K562 (cell line): ENCODE results near the gene RAB3C. TPM values are rescaled to one million over a fixed set of nuclear protein-coding genes. Genes with fewer than 3 reads are reported as not detected.

Source experiments
- ATAC-seq: fragments of 200-7000 bp; cut with Tn5 transposase; 3 replicates; pipeline ENCODE4 v1.9.1; 2020; ENCODE audit warnings: moderate library complexity
- BruUV-seq: library from RNA; stranded (reverse); fragments of 400-500 nt; replicated peaks from 2 replicates; lab custom pipeline; 2021; lab: Mats Ljungman, UMichigan
- CTCF ChIA-PET: fragments of 300-600 bp; formaldehyde crosslinking; extraction: SDS; loops from one replicate; lab custom pipeline; 2021; ENCODE audit warnings: low intra/inter-chr PET ratio; lab: Yijun Ruan, JAX
- POLR2A ChIA-PET: fragments of 300-600, 350-650 bp; sonication (Branson Sonifier 250); formaldehyde crosslinking; extraction: SDS; loops from one replicate; lab custom pipeline; 2021; ENCODE audit warnings: antibody characterized with exemption, inconsistent platforms; lab: Yijun Ruan, JAX
- DNase-seq, 4 experiments: peaks; one replicate each; pipeline versions ENCODE4 v3.0.0 to v3.0.0-alpha.2; 2011 to 2018; ENCODE audit warnings: low spot score in 3 of 4, mixed read lengths in 3 of 4; ENCODE audit errors: extremely low read depth in 1 of 4
- FAIRE-seq: peaks from 2 replicates; lab custom pipeline; 2011; peaks lifted over from hg19 to GRCh38; lab: Jason Lieb, UNC
- H2AFZ ChIP-seq: 2 replicates; pipeline ENCODE4 v1.6.0; 2011; ENCODE audit warnings: low read depth, low read length, control low read depth, inconsistent platforms
- H3K27ac ChIP-seq: fragments of 200-600 bp; 3 replicates; pipeline ENCODE4 v1.8.0; 2011; ENCODE audit warnings: low read depth, mild to moderate bottlenecking, control low read depth, inconsistent platforms, low read length, moderate library complexity, mixed read lengths; ENCODE audit errors: extremely low read depth
- H3K27me3 ChIP-seq, 2 experiments: fragments of 300-600 bp in 1 of 2; 2 replicates in 1 of 2; 3 replicates in 1 of 2; pipeline versions ENCODE4 v1.6.0 to v1.8.0; 2011; ENCODE audit warnings: inconsistent platforms in 2 of 2, low read length in 2 of 2, mild to moderate bottlenecking in 1 of 2, mixed read lengths in 1 of 2, moderate library complexity in 1 of 2; ENCODE audit not compliant: control insufficient read depth in 2 of 2, insufficient read depth in 2 of 2
- H3K36me3 ChIP-seq: fragments of 300-600 bp; 3 replicates; pipeline ENCODE4 v1.8.0; 2011; ENCODE audit warnings: mild to moderate bottlenecking, low read length, inconsistent platforms; ENCODE audit not compliant: control insufficient read depth, insufficient read depth
- H3K4me1 ChIP-seq, 2 experiments: fragments of 200-600 bp in 1 of 2; replicated peaks in 1 of 2; 2 replicates in 1 of 2; 3 replicates in 1 of 2; pipeline versions ENCODE4 v1.5.1 to v1.8.0; 2011; ENCODE audit warnings: inconsistent platforms in 2 of 2, low read length in 2 of 2, mild to moderate bottlenecking in 1 of 2, mixed read lengths in 1 of 2, moderate library complexity in 1 of 2; ENCODE audit not compliant: control insufficient read depth in 2 of 2, insufficient read depth in 2 of 2
- H3K4me2 ChIP-seq: 2 replicates; pipeline ENCODE4 v1.6.1; 2011; ENCODE audit warnings: low read length, control low read depth, inconsistent platforms, mixed read lengths; ENCODE audit not compliant: insufficient read depth
- H3K4me3 ChIP-seq: fragments of 200-600 bp; sonication (generic), shearing (Covaris generic); 2 replicates; pipeline ENCODE4 v1.5.1; 2016; ENCODE audit warnings: control low read depth, inconsistent platforms
- H3K79me2 ChIP-seq: fragments of 200-600 bp; 3 replicates; pipeline ENCODE4 v1.8.0; 2011; ENCODE audit warnings: low read length, inconsistent platforms; ENCODE audit not compliant: control insufficient read depth, insufficient read depth
- H3K9ac ChIP-seq, 2 experiments: 2 replicates each; pipeline versions ENCODE4 v1.6.0 to v1.6.1; 2011; ENCODE audit warnings: low read depth in 2 of 2, low read length in 2 of 2, control low read depth in 1 of 2, inconsistent platforms in 1 of 2, mild to moderate bottlenecking in 1 of 2, mixed read lengths in 1 of 2; ENCODE audit not compliant: insufficient read depth in 1 of 2
- H3K9me1 ChIP-seq: one replicate; pipeline ENCODE4 v1.6.0; 2011; ENCODE audit warnings: inconsistent platforms, mild to moderate bottlenecking, low read length, moderate library complexity; ENCODE audit not compliant: control insufficient read depth, insufficient read depth
- H3K9me3 ChIP-seq: replicated peaks from 2 replicates; pipeline ENCODE4 v1.5.1; 2011; ENCODE audit warnings: low read depth, low read length, inconsistent platforms; ENCODE audit not compliant: control insufficient read depth, insufficient read depth
- H4K20me1 ChIP-seq: replicated peaks from 2 replicates; pipeline ENCODE4 v1.6.1; 2011; ENCODE audit warnings: low read length, inconsistent platforms, mixed read lengths; ENCODE audit not compliant: control insufficient read depth, insufficient read depth
- BACH1 ChIP-seq: fragments of 200-800 bp; sonication (Bioruptor generic); IDR thresholded peaks from 2 replicates; pipeline ENCODE4 v1.6.1; 2016; ENCODE audit warnings: missing genetic modification characterization, missing compliant biosample characterization
- BRF1 ChIP-seq: IDR thresholded peaks from 3 replicates; pipeline ENCODE4 v1.6.1; 2011; ENCODE audit warnings: borderline replicate concordance, mild to moderate bottlenecking; ENCODE audit not compliant: insufficient read length; ENCODE audit errors: extremely low read depth
- ZNF668 ChIP-seq: fragments of 250-450 bp; sonication (Bioruptor Pico); IDR thresholded peaks from 2 replicates; pipeline ENCODE4 v1.8.0; 2022; ENCODE audit warnings: mild to moderate bottlenecking, inconsistent platforms
- ZNF780A ChIP-seq: fragments of 250-450 bp; sonication (Bioruptor Pico); IDR thresholded peaks from 2 replicates; pipeline ENCODE4 v1.5.0; 2021; ENCODE audit warnings: mild to moderate bottlenecking
- ZNF785 ChIP-seq: fragments of 250-450 bp; sonication (Bioruptor Pico); IDR thresholded peaks from 2 replicates; pipeline ENCODE4 v1.4.0; 2020; ENCODE audit warnings: mild to moderate bottlenecking
- in situ Hi-C: fragments of 300-500 bp; cut with MboI; formaldehyde crosslinking; loops from 4 replicates; pipeline ENCODE4 v1.15.0; 2018; ENCODE audit warnings: inconsistent platforms, mixed read lengths
- intact Hi-C: fragments of 100-400 bp; cut with micrococcal nuclease; formaldehyde crosslinking; loops from 2 replicates; pipeline ENCODE4 v1.14.2; 2022
- polyA plus RNA-seq, 8 experiments: library from polyadenylated mRNA; depleted of rRNA in 4 of 8; stranded (reverse) in 5 of 8; unstranded in 3 of 8; fragments of >200 nt; fragmentation: Nextera tagmentation in 2 of 8; fragmentation: Illumina TruSeq in 1 of 8; extraction: Ambion mirVana in 2 of 8; extraction: Trizol in 1 of 8; gene quantifications; 2 replicates each; pipeline versions ENCODE4 v1.2.1 to v1.2.3, GENCODE V29; 2011 to 2014; ENCODE audit warnings: inconsistent platforms in 1 of 8, missing spikeins in 1 of 8
- total RNA-seq, 7 experiments: library from RNA; depleted of rRNA in 6 of 7; stranded (reverse); fragments of >200 nt in 6 of 7; fragmentation: Illumina TruSeq in 2 of 7; extraction: Trizol in 2 of 7; gene quantifications; 2 replicates each; pipeline versions ENCODE4 v1.2.1 to v1.2.3, GENCODE V29; 2011 to 2021; ENCODE audit warnings: low replicate concordance in 1 of 7
- TF ChIP-seq, protein P1 (sequence below): fragments of 250-450 bp; sonication (Bioruptor Pico); IDR thresholded peaks from 2 replicates; pipeline ENCODE4 v1.5.0; 2020; ENCODE audit warnings: mild to moderate bottlenecking, borderline replicate concordance
- TF ChIP-seq, protein P2 (sequence below): sonication (generic); formaldehyde crosslinking; IDR thresholded peaks from 2 replicates; pipeline ENCODE4 v1.8.0; 2022; ENCODE audit warnings: missing genetic modification reagents, mild to moderate bottlenecking, borderline replicate concordance
- TF ChIP-seq, protein P3 (sequence below), 3 experiments: fragments of 200-800 bp in 1 of 3; sonication (Bioruptor generic) in 1 of 3; sonication (generic) in 1 of 3; formaldehyde crosslinking in 1 of 3; IDR thresholded peaks; 2 replicates each; pipeline versions ENCODE4 v1.6.1 to v1.8.0; 2016 to 2022; ENCODE audit warnings: mild to moderate bottlenecking in 2 of 3, missing compliant biosample characterization in 2 of 3, missing genetic modification characterization in 2 of 3, missing genetic modification reagents in 1 of 3
- TF ChIP-seq, protein P4 (sequence below): fragments of 450-650 bp; formaldehyde crosslinking; conservative IDR thresholded peaks from 2 replicates; pipeline ENCODE4 v1.4.0; 2022; ENCODE audit warnings: mild to moderate bottlenecking, missing genetic modification characterization

RAB3C gene
- total and polyA plus RNA-seq, 9 of the 15 experiments (the other 6 are each of a cell fraction or from before 2014, with no cell fraction given): not detected

DNA sequence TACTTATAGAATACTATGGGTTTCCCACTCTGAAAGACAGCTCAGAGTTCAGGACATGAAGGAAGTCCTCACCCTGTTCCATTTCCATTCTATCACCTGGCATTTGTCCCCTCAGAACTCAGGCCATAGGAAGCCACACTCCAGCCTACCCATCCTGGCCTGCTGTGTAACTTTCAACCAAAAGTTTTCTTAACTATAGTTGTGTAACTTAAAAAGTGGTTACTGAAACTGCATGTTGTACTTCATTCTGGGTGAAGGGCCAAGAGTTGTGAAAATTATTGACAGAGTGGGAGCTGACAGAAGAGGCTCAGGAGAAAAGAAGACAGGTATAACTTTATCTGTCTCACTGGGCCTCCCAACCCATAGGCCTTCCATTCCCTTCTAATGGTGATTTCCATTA lies 212.5 kb downstream of the RAB3C start:
- Histone ChIP-seq H3K9me1 (no peaks in the 10 kb centered on the region), H3K9ac (no peak overlapping the region), H3K4me1 (no peaks in the 10 kb centered on the region)
- in situ Hi-C loops: no loop called here
- DNase-seq: no peak
- intact Hi-C loops: no loop called here
- POLR2A ChIA-PET: interaction anchor here (0.6 kb wide), 1 partner anchor 14 kb away, joined by 5 read pairs; no protein-coding TSS in a partner anchor
- BruUV-seq: no TSS peak
- no peak for FAIRE-seq
- no peak for TF ChIP-seq BACH1 (tag)
- no peak for TF ChIP-seq ZNF668 (CRISPR knock-in tag)
- TF ChIP-seq, all 486 proteins: peak for 0
- H3K4me3 ChIP-seq: no peak overlapping the region
- CTCF ChIA-PET: no interaction called here
- H4K20me1 ChIP-seq: no peaks in the 10 kb centered on the region
- H3K9me3 ChIP-seq: no peaks in the 10 kb centered on the region
- no peaks in the 10 kb centered on the region for H3K27me3 ChIP-seq
- no peak overlapping the region for H3K4me2 ChIP-seq
- no peak overlapping the region for H3K27ac ChIP-seq
- no peaks in the 10 kb centered on the region for H3K36me3 ChIP-seq
- ATAC-seq: no peak
- H3K79me2 ChIP-seq: no peaks in the 10 kb centered on the region
- no peak overlapping the region for H2AFZ ChIP-seq

DNA sequence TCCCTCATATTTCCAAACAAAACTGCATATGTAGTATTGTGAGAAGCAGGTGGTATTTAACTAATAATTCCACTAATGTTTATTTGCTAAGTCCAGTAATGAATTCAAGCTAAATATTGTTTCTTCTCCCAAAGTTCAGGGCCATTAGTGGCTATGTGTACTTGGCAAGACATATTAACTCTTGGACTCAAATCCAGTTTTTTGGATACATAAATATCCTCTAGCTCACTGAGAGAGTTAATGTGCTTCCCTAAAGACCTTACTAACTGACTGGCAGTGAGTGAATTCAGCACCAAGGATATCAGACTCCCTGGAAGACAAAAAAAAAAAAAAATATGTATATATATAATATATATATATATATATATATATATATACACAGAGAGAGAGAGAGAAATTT lies 214.1 kb downstream of the RAB3C start:
- FAIRE-seq: no peak
- Histone ChIP-seq H3K4me3 (no peak overlapping the region), H2AFZ (no peak overlapping the region), H3K4me2 (no peak overlapping the region), H3K9me3 (no peaks in the 10 kb centered on the region), H3K9me1 (no peaks in the 10 kb centered on the region), H3K36me3 (no peaks in the 10 kb centered on the region), H3K79me2 (no peaks in the 10 kb centered on the region), H3K27me3 (no peaks in the 10 kb centered on the region), H4K20me1 (no peaks in the 10 kb centered on the region), H3K27ac (no peak overlapping the region), H3K9ac (no peak overlapping the region), H3K4me1 (no peaks in the 10 kb centered on the region)
- no peak for ATAC-seq
- POLR2A ChIA-PET: interaction anchor here (0.7 kb wide), 1 partner anchor 15 kb away, joined by 3 read pairs; no protein-coding TSS in a partner anchor
- no peak for DNase-seq
- CTCF ChIA-PET: no interaction called here
- in situ Hi-C loops (no loop called here), intact Hi-C loops (no loop called here)
- BruUV-seq: no TSS peak
- TF ChIP-seq, protein P1, sequence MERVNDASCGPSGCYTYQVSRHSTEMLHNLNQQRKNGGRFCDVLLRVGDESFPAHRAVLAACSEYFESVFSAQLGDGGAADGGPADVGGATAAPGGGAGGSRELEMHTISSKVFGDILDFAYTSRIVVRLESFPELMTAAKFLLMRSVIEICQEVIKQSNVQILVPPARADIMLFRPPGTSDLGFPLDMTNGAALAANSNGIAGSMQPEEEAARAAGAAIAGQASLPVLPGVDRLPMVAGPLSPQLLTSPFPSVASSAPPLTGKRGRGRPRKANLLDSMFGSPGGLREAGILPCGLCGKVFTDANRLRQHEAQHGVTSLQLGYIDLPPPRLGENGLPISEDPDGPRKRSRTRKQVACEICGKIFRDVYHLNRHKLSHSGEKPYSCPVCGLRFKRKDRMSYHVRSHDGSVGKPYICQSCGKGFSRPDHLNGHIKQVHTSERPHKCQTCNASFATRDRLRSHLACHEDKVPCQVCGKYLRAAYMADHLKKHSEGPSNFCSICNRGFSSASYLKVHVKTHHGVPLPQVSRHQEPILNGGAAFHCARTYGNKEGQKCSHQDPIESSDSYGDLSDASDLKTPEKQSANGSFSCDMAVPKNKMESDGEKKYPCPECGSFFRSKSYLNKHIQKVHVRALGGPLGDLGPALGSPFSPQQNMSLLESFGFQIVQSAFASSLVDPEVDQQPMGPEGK: no peak
- TF ChIP-seq ZNF780A (CRISPR knock-in tag) (no peak), ZNF785 (CRISPR knock-in tag) (no peak), BRF1 (no peak)
- TF ChIP-seq, protein P2, sequence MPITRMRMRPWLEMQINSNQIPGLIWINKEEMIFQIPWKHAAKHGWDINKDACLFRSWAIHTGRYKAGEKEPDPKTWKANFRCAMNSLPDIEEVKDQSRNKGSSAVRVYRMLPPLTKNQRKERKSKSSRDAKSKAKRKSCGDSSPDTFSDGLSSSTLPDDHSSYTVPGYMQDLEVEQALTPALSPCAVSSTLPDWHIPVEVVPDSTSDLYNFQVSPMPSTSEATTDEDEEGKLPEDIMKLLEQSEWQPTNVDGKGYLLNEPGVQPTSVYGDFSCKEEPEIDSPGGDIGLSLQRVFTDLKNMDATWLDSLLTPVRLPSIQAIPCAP (CRISPR knock-in tag): no peak
- TF ChIP-seq, protein P3, sequence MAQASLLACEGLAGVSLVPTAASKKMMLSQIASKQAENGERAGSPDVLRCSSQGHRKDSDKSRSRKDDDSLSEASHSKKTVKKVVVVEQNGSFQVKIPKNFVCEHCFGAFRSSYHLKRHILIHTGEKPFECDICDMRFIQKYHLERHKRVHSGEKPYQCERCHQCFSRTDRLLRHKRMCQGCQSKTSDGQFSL (CRISPR knock-in tag; IDR thresholded peaks at IDR 0.05): no peak
- TF ChIP-seq, protein P3 (tag; IDR thresholded peaks at IDR 0.05): no peak
- TF ChIP-seq, protein P4, sequence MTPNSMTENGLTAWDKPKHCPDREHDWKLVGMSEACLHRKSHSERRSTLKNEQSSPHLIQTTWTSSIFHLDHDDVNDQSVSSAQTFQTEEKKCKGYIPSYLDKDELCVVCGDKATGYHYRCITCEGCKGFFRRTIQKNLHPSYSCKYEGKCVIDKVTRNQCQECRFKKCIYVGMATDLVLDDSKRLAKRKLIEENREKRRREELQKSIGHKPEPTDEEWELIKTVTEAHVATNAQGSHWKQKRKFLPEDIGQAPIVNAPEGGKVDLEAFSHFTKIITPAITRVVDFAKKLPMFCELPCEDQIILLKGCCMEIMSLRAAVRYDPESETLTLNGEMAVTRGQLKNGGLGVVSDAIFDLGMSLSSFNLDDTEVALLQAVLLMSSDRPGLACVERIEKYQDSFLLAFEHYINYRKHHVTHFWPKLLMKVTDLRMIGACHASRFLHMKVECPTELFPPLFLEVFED: no peak
